GM19397 (cell line): Measurements from ENCODE around the gene TBX10.

Experiments
- ATAC-seq: cut with Tn5 transposase; IDR thresholded peaks from one replicate; pipeline ENCODE4 v1.9.1; 2021; ENCODE audit warnings: mild to moderate bottlenecking, moderate library complexity; ENCODE audit not compliant: unreplicated experiment

Gene TBX10

GRCh38 chr11:67581469-67581868 lies 58.1 kb downstream of the TBX10 start:
- no peak for ATAC-seq
